SK-N-SH treated with all-trans-retinoic acid at 6 μM for 48 hours (cell line): Measurements from ENCODE around the gene MAN1A1.

Source experiments
- OSR1 ChIP-seq: fragments of 250-450 bp; sonication (Bioruptor Pico); IDR thresholded peaks from 2 replicates; pipeline ENCODE4 v1.8.0; 2022; ENCODE audit warnings: moderate library complexity, mild to moderate bottlenecking, inconsistent platforms
- POU6F1 ChIP-seq: fragments of 250-450 bp; sonication (Bioruptor Pico); IDR thresholded peaks from 2 replicates; pipeline ENCODE4 v1.8.0; 2021; ENCODE audit warnings: low read depth, mild to moderate bottlenecking, moderate library complexity, borderline replicate concordance
- TCF4 ChIP-seq: fragments of 250-450 bp; sonication (Bioruptor Pico); IDR thresholded peaks from 2 replicates; pipeline ENCODE4 v1.8.0; 2021; ENCODE audit warnings: mild to moderate bottlenecking, moderate library complexity, borderline replicate concordance
- ZC3H10 ChIP-seq: fragments of 250-450 bp; sonication (Bioruptor Pico); IDR thresholded peaks from 2 replicates; pipeline ENCODE4 v1.5.1; 2021; ENCODE audit warnings: mild to moderate bottlenecking, moderate library complexity
- ZFP3 ChIP-seq: fragments of 250-450 bp; sonication (Bioruptor Pico); IDR thresholded peaks from 2 replicates; pipeline ENCODE4 v1.5.0; 2020; ENCODE audit warnings: mild to moderate bottlenecking, moderate library complexity
- ZFP30 ChIP-seq: fragments of 450-650 bp; formaldehyde crosslinking; IDR thresholded peaks from 2 replicates; pipeline ENCODE4 v1.5.0; 2022; ENCODE audit warnings: mild to moderate bottlenecking, moderate library complexity
- TF ChIP-seq, protein P1 (sequence below): fragments of 250-450 bp; sonication (Bioruptor Pico); IDR thresholded peaks from 2 replicates; pipeline ENCODE4 v1.8.0; 2020; ENCODE audit warnings: mild to moderate bottlenecking, moderate library complexity, borderline replicate concordance

DNA sequence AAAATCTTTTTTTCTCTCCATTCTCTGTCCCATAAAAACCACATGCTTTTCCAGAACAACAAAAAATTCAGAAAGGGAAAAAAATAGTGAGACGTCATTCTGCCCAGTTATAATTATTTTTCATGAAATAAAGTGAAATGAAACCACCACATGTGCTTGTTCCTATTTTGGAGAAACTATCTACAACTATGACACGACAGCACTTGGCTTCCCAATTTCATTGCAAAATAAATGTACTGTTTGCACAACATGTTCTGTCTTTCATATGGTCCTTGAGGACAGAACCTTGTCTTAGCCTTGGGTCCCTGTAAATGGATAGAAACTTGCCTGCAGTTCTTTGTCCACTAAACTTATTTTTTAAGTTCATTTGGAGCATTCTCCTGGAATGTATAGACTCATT is 5.6 kb upstream of the MAN1A1 start:
- TF ChIP-seq, protein P1, sequence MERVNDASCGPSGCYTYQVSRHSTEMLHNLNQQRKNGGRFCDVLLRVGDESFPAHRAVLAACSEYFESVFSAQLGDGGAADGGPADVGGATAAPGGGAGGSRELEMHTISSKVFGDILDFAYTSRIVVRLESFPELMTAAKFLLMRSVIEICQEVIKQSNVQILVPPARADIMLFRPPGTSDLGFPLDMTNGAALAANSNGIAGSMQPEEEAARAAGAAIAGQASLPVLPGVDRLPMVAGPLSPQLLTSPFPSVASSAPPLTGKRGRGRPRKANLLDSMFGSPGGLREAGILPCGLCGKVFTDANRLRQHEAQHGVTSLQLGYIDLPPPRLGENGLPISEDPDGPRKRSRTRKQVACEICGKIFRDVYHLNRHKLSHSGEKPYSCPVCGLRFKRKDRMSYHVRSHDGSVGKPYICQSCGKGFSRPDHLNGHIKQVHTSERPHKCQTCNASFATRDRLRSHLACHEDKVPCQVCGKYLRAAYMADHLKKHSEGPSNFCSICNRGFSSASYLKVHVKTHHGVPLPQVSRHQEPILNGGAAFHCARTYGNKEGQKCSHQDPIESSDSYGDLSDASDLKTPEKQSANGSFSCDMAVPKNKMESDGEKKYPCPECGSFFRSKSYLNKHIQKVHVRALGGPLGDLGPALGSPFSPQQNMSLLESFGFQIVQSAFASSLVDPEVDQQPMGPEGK (CRISPR knock-in tag), result no peak
- TF ChIP-seq TCF4 (no peak), ZC3H10 (CRISPR knock-in tag) (no peak), OSR1 (CRISPR knock-in tag) (no peak), POU6F1 (CRISPR knock-in tag) (no peak), ZFP30 (CRISPR knock-in tag) (no peak), ZFP3 (CRISPR knock-in tag) (no peak)
